ENCODE results near the gene HSF2BP.

DNA sequence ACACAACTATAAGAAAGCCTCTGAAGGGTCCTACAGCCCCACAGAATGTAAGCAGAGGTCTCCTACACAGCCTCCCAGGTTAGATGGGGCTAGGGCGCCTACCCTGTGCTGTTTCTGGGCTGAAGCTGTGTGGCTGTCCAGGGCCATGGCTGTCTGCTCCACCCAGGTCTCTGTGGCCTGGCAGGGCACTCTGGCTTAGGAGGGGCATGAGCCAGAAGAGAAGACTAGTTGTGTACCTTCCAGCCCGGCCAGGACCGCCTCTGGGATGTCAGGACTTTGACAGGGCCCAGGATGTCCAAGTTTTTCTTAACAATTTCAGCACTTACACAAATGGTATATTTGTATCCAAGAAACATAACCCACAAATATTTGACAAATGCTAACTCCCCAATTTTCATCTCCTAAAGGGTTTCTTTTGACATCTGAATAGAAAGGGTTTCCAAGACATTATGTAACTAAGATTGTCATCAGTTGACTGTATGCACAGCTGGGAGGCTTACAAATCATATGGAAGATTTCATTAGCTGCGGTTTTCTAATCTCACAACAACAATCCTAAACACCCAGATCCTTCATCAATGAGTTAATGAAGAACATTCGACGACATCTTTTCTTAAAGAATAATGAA, 80.5 kb downstream of the HSF2BP start:
- TF ChIP-seq, protein P1, sequence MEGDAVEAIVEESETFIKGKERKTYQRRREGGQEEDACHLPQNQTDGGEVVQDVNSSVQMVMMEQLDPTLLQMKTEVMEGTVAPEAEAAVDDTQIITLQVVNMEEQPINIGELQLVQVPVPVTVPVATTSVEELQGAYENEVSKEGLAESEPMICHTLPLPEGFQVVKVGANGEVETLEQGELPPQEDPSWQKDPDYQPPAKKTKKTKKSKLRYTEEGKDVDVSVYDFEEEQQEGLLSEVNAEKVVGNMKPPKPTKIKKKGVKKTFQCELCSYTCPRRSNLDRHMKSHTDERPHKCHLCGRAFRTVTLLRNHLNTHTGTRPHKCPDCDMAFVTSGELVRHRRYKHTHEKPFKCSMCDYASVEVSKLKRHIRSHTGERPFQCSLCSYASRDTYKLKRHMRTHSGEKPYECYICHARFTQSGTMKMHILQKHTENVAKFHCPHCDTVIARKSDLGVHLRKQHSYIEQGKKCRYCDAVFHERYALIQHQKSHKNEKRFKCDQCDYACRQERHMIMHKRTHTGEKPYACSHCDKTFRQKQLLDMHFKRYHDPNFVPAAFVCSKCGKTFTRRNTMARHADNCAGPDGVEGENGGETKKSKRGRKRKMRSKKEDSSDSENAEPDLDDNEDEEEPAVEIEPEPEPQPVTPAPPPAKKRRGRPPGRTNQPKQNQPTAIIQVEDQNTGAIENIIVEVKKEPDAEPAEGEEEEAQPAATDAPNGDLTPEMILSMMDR (IDR thresholded peaks at IDR 0.05) = no peak
- TF ChIP-seq POLR2AphosphoS5 (IDR thresholded peaks at IDR 0.05) (no peak), POLR2A (IDR thresholded peaks at IDR 0.05) (no peak)

Measured in breast epithelium (tissue), 3 donors.